Endothelial cell of umbilical vein (primary cell): ENCODE measurements around the gene PRPS1. TPM values are rescaled to one million over a fixed set of nuclear protein-coding genes. Genes with fewer than 3 reads are reported as not detected.

Source experiments
- BruUV-seq: library from RNA; stranded (reverse); fragments of 400-500 nt; replicated peaks from 2 replicates; lab custom pipeline; 2021; lab: Mats Ljungman, UMichigan
- CTCF ChIA-PET: fragments of 300-600, 350-600 bp; sonication (Branson Sonifier 250); formaldehyde crosslinking; loops from one replicate; lab custom pipeline; 2021; ENCODE audit warnings: antibody characterized with exemption, inconsistent platforms; lab: Charles Lee
- POLR2A ChIA-PET: fragments of 300-600, 350-600 bp; sonication (Branson Sonifier 250); formaldehyde crosslinking; loops from one replicate; lab custom pipeline; 2021; ENCODE audit warnings: antibody characterized with exemption, inconsistent platforms; lab: Charles Lee
- DNase-seq: peaks from one replicate; pipeline ENCODE4 v3.0.0-alpha.2; 2011; ENCODE audit warnings: low read depth, low spot score
- FAIRE-seq: peaks from 2 replicates; lab custom pipeline; 2011; peaks lifted over from hg19 to GRCh38; lab: Jason Lieb, UNC
- H2AFZ ChIP-seq: 2 replicates; pipeline ENCODE4 v1.6.0; 2012; ENCODE audit warnings: low read depth, low read length, control low read depth, inconsistent platforms
- H3K27ac ChIP-seq: 2 replicates; pipeline ENCODE4 v1.5.1; 2011; ENCODE audit warnings: low read depth, mild to moderate bottlenecking, control low read depth, low read length, moderate library complexity; ENCODE audit not compliant: insufficient read depth
- H3K27me3 ChIP-seq, 2 experiments: 2 replicates each; pipeline versions ENCODE4 v1.6.0 to v1.6.1; 2011; ENCODE audit warnings: low read length in 2 of 2, mixed read lengths in 1 of 2; ENCODE audit not compliant: control insufficient read depth in 2 of 2, insufficient read depth in 2 of 2
- H3K36me3 ChIP-seq, 2 experiments: 2 replicates in 1 of 2; 3 replicates in 1 of 2; pipeline ENCODE4 v1.5.1; 2011; ENCODE audit warnings: low read length in 2 of 2, mild to moderate bottlenecking in 1 of 2, moderate library complexity in 1 of 2; ENCODE audit not compliant: control insufficient read depth in 2 of 2, insufficient read depth in 2 of 2; ENCODE audit errors: extremely low read depth in 1 of 2
- H3K4me1 ChIP-seq: 3 replicates; pipeline ENCODE4 v1.5.1; 2011; ENCODE audit warnings: mild to moderate bottlenecking, low read length; ENCODE audit not compliant: control insufficient read depth, insufficient read depth; ENCODE audit errors: extremely low read depth
- H3K4me2 ChIP-seq: 2 replicates; pipeline ENCODE4 v1.6.1; 2011; ENCODE audit warnings: low read length, control low read depth, mixed read lengths; ENCODE audit not compliant: insufficient read depth
- H3K4me3 ChIP-seq, 3 experiments: fragments of 200-600 bp in 1 of 3; sonication (generic), shearing (Covaris generic) in 1 of 3; replicated peaks in 1 of 3; 2 replicates each; pipeline ENCODE4 v1.5.1; 2011 to 2016; ENCODE audit warnings: control low read depth in 3 of 3, low read length in 3 of 3, mild to moderate bottlenecking in 2 of 3, inconsistent platforms in 1 of 3, low read depth in 1 of 3, moderate library complexity in 1 of 3; ENCODE audit not compliant: insufficient read depth in 1 of 3
- H3K79me2 ChIP-seq: 2 replicates; pipeline ENCODE4 v1.6.0; 2012; ENCODE audit warnings: low read length, inconsistent platforms; ENCODE audit not compliant: control insufficient read depth, insufficient read depth
- H3K9ac ChIP-seq: replicated peaks from 2 replicates; pipeline ENCODE3; 2011; ENCODE audit warnings: low read length, control low read depth; ENCODE audit not compliant: insufficient read depth; ENCODE audit errors: extremely low read depth
- H3K9me1 ChIP-seq: replicated peaks from 3 replicates; pipeline ENCODE4 v1.6.0; 2011; ENCODE audit warnings: mild to moderate bottlenecking, low read length; ENCODE audit not compliant: control insufficient read depth, insufficient read depth; ENCODE audit errors: extremely low read depth
- H3K9me3 ChIP-seq: replicated peaks from 2 replicates; pipeline ENCODE4 v1.5.1; 2012; ENCODE audit warnings: low read length, inconsistent platforms; ENCODE audit not compliant: control insufficient read depth, insufficient read depth
- H4K20me1 ChIP-seq: replicated peaks from 2 replicates; pipeline ENCODE3; 2011; ENCODE audit warnings: mild to moderate bottlenecking, low read length; ENCODE audit not compliant: control insufficient read depth, insufficient read depth; ENCODE audit errors: extremely low read depth
- EZH2 ChIP-seq: IDR thresholded peaks from 2 replicates; pipeline ENCODE4 v1.6.1; 2012; ENCODE audit warnings: borderline replicate concordance, low read depth, mild to moderate bottlenecking, moderate library complexity, low read length, inconsistent platforms; ENCODE audit not compliant: severe bottlenecking
- FOS ChIP-seq: IDR thresholded peaks from 2 replicates; pipeline ENCODE4 v1.6.1; 2011; ENCODE audit warnings: mild to moderate bottlenecking, low read length, moderate library complexity, borderline replicate concordance; ENCODE audit not compliant: insufficient read depth
- GATA2 ChIP-seq: IDR thresholded peaks from 2 replicates; pipeline ENCODE4 v1.7.0; 2011; ENCODE audit warnings: low read depth, mild to moderate bottlenecking, moderate library complexity, mixed read lengths, low read length; ENCODE audit not compliant: insufficient read length, insufficient read depth
- JUN ChIP-seq: IDR thresholded peaks from 2 replicates; pipeline ENCODE4 v1.6.1; 2011; ENCODE audit warnings: borderline replicate concordance, low read depth; ENCODE audit not compliant: insufficient read length, insufficient read depth
- MYC ChIP-seq: IDR thresholded peaks from one replicate; pipeline ENCODE4 v1.6.1; 2011; ENCODE audit warnings: mild to moderate bottlenecking, low read depth, low read length
- POLR2A ChIP-seq: IDR thresholded peaks from 2 replicates; pipeline ENCODE4 v1.6.1; 2012; ENCODE audit warnings: low read depth, mild to moderate bottlenecking, control low read depth, low read length
- POLR2AphosphoS5 ChIP-seq: IDR thresholded peaks from 2 replicates; pipeline ENCODE4 v1.6.1; 2012; ENCODE audit warnings: low read depth, mild to moderate bottlenecking, control low read depth, low read length, moderate library complexity; ENCODE audit not compliant: insufficient read depth
- dilution Hi-C: fragments of 300-500 bp; cut with MboI; formaldehyde crosslinking; loops from one replicate; pipeline ENCODE4 v1.15.0; 2019; ENCODE audit warnings: low sequenced_read_pairs; ENCODE audit not compliant: extremely low pct_ligation_motif_present
- intact Hi-C: fragments of 100-400 bp; cut with micrococcal nuclease; formaldehyde crosslinking; loops from one replicate; pipeline ENCODE4 v1.10.0; 2022
- polyA plus RNA-seq, 4 experiments: library from polyadenylated mRNA; depleted of rRNA in 3 of 4; stranded (reverse) in 3 of 4; unstranded in 1 of 4; fragments of >200 nt; gene quantifications; 2 replicates each; pipeline versions ENCODE4 v1.2.1 to v1.2.3, GENCODE V29; 2011 to 2012; ENCODE audit warnings: missing spikeins in 1 of 4
- total RNA-seq: library from RNA; stranded (reverse); gene quantifications from 2 replicates; pipeline ENCODE4 v1.2.3, GENCODE V29; 2021
- TF ChIP-seq, protein P1 (sequence below): IDR thresholded peaks from 2 replicates; pipeline ENCODE4 v1.6.1; 2011; ENCODE audit not compliant: insufficient read depth, insufficient read length
- TF ChIP-seq, protein P2 (sequence below), 2 donors: IDR thresholded peaks; 1 replicate in 1 of 2; 2 replicates in 1 of 2; pipeline ENCODE4 v1.5.1; 2011; ENCODE audit warnings: low read length in 2 of 2, mild to moderate bottlenecking in 2 of 2, moderate library complexity in 2 of 2, control low read depth in 1 of 2, inconsistent platforms in 1 of 2, low read depth in 1 of 2; ENCODE audit not compliant: insufficient read depth in 1 of 2; ENCODE audit errors: extremely low read depth in 1 of 2

PRPS1 gene
- total and polyA plus RNA-seq, 2 donors (not counting 3 experiments of a cell fraction or from before 2014, with no cell fraction given) = 30.9 to 36.8 TPM

DNA sequence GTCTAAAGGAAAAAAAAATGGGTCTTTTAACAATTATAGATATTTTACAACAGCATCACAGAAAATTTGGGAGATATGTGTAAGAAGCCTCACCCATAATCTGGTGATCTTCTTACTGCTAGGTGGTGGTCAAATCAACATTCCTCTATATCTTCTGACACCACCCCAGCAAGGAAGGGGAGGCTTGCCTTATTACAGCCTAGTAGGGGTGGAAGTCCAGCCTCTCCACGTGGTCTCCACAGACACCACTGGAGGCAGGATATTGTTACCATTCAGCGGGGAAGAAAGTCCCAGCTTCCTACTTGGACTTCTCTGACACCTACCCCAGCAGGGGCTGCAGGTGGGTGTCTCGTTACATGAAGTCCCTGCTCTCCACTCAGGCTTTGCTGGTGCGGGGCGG, 28.7 kb downstream of the PRPS1 start:
- no peak overlapping the region for H3K27ac ChIP-seq
- H3K9me3 ChIP-seq = no peaks in the 10 kb centered on the region
- H3K4me1 ChIP-seq = peaks cover 6% of the 10 kb centered on the region
- FAIRE-seq = no peak
- DNase-seq = no peak
- no peaks in the 10 kb centered on the region for H3K9me1 ChIP-seq
- H3K27me3 ChIP-seq = no peaks in the 10 kb centered on the region
- H3K4me3 ChIP-seq = no peak overlapping the region
- H2AFZ ChIP-seq = no peak overlapping the region
- TF ChIP-seq EZH2 = no peak
- TF ChIP-seq GATA2 = no peak
- no peak for TF ChIP-seq FOS
- TF ChIP-seq, protein P1, sequence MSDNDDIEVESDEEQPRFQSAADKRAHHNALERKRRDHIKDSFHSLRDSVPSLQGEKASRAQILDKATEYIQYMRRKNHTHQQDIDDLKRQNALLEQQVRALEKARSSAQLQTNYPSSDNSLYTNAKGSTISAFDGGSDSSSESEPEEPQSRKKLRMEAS = no peak
- TF ChIP-seq MYC = no peak
- TF ChIP-seq, protein P2, sequence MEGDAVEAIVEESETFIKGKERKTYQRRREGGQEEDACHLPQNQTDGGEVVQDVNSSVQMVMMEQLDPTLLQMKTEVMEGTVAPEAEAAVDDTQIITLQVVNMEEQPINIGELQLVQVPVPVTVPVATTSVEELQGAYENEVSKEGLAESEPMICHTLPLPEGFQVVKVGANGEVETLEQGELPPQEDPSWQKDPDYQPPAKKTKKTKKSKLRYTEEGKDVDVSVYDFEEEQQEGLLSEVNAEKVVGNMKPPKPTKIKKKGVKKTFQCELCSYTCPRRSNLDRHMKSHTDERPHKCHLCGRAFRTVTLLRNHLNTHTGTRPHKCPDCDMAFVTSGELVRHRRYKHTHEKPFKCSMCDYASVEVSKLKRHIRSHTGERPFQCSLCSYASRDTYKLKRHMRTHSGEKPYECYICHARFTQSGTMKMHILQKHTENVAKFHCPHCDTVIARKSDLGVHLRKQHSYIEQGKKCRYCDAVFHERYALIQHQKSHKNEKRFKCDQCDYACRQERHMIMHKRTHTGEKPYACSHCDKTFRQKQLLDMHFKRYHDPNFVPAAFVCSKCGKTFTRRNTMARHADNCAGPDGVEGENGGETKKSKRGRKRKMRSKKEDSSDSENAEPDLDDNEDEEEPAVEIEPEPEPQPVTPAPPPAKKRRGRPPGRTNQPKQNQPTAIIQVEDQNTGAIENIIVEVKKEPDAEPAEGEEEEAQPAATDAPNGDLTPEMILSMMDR (IDR thresholded peaks at IDR 0.05; ENCODE audit: extremely low read depth in 1 of 2, insufficient read depth in 1 of 2, low read depth in 1 of 2, low read length in 2 of 2) = no peak
- TF ChIP-seq JUN = no peak
- TF ChIP-seq POLR2A = no peak
- TF ChIP-seq POLR2AphosphoS5 = no peak
- CTCF ChIA-PET = interaction anchor here (1.5 to 5.0 kb wide), 5 partner anchors 16 to 345 kb away, joined by 3 to 109 read pairs (median 8); partner anchors contain the start of genes NCBP2L and TSC22D3
- POLR2A ChIA-PET = no interaction called here
- intact Hi-C loops (loop anchor here (5.0 kb wide), 1 partner anchor 415 kb away; no protein-coding TSS in a partner anchor), dilution Hi-C loops (no loop called here)
- H3K36me3 ChIP-seq = no peaks in the 10 kb centered on the region
- H4K20me1 ChIP-seq = no peaks in the 10 kb centered on the region
- no TSS peak for BruUV-seq
- no peak overlapping the region for H3K4me2 ChIP-seq
- H3K9ac ChIP-seq = no peak overlapping the region
- H3K79me2 ChIP-seq = no peaks in the 10 kb centered on the region
